SU-DHL-6 (cell line): ENCODE results near the gene SYT17.

Experiments used
- CTCF ChIP-seq: fragments of 200-600 bp; sonication (generic); IDR thresholded peaks from one replicate; pipeline ENCODE4 v1.5.1; 2017; ENCODE audit warnings: antibody characterized with exemption, mild to moderate bottlenecking, low read length, moderate library complexity; ENCODE audit not compliant: insufficient read depth, poor library complexity, severe bottlenecking
- EZH2phosphoT487 ChIP-seq: fragments of 200-600 bp; sonication (generic), shearing (Covaris generic); conservative IDR thresholded peaks from 2 replicates; pipeline ENCODE4 v1.6.1; 2018; ENCODE audit warnings: mild to moderate bottlenecking, antibody characterized with exemption, low read length, moderate library complexity, mixed read lengths

GRCh38 chr16:19309178-19309577, 141.1 kb downstream of the SYT17 start:
- TF ChIP-seq CTCF (no peak), EZH2phosphoT487 (no peak)
